OCI-LY7 (cell line): ENCODE results near the gene RIOK2.

Experiments
- CTCF ChIP-seq: fragments of 200-600 bp; sonication (generic); conservative IDR thresholded peaks from 2 replicates; pipeline ENCODE4 v1.5.1; 2014; ENCODE audit warnings: mild to moderate bottlenecking, antibody characterized with exemption, low read length, moderate library complexity, mixed read lengths
- EZH2phosphoT487 ChIP-seq: fragments of 200-600 bp; sonication (generic); IDR thresholded peaks from 2 replicates; pipeline ENCODE4 v1.6.1; 2018; ENCODE audit warnings: low read depth, borderline replicate concordance, mild to moderate bottlenecking, mixed run types, antibody characterized with exemption, low read length, moderate library complexity, mixed read lengths

- TF ChIP-seq CTCF (no peak), EZH2phosphoT487 (no peak)
These were observed 72.0 kb downstream of the RIOK2 start for GRCh38 chr5:97111004-97111403.
